GM23248 (cell line): ENCODE measurements around the gene SPRR5.

Experiments
- EZH2 ChIP-seq: fragments of 200-600 bp; sonication (generic); IDR thresholded peaks from 2 replicates; pipeline ENCODE4 v1.6.1; 2018; ENCODE audit warnings: antibody characterized with exemption, mild to moderate bottlenecking; ENCODE audit not compliant: insufficient read depth, poor library complexity, severe bottlenecking
- EZH2phosphoT487 ChIP-seq: fragments of 200-600 bp; sonication (generic); IDR thresholded peaks from 2 replicates; pipeline ENCODE4 v1.6.1; 2018; ENCODE audit warnings: antibody characterized with exemption, moderate library complexity, mild to moderate bottlenecking, low read depth; ENCODE audit not compliant: insufficient read depth

DNA sequence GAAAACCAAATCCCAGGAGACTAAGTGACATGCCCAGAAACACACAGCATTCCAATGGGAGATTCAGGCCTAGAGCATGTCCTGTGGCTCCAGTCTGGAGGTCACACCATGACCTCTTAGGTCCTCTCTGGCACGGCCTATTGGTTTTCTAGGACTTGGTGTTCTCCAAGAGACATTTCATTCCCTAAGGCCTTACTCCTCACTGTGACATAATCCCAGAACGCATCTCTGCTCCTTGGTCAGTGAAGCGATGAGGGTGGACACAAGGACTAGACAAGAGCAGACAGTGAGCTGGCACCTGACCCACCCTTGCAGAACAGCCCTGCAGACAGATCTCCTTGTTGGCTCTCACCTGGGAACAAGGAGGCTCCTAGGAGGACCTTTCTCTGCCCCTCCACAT lies 37.8 kb upstream of the SPRR5 start:
- TF ChIP-seq EZH2phosphoT487 (no peak), EZH2 (no peak)
